Measurements from ENCODE around the gene MPP2.

The MPP2 gene

GRCh38 chr17:43913584-43913983 is 6.2 kb upstream of the MPP2 start:
- WGBS, 2 experiments (ENCODE audit: insufficient coverage in 2 of 2) = 83 to 84% methylated on average over 2 to 4 of the region's 6 CpGs

DNA sequence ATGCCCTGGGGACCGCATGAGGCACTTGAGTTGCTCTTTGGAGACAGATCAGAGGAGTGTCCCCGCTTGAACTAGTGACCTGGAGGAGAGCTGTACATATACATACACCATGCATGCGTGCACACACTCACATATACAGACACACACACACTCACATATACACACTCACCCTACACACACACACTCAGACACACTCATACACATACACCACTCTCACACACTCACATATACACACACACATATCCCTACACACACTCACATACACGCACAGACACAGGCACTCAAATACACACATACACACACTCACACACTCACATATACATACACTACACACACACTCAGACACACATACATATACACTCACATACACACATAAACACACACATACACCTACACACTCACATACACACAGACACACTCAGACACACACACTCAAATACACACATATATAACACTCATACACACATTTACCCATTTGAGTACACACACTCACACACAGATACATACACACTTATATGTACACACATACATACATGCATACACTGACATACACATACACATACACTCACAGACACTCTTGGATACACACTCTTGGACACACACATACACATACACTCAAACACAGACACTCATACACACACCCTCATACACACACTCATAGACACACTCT is 5.4 kb upstream of the MPP2 start:
- Histone ChIP-seq H3K27ac (ENCODE audit: low read depth, low read length, severe bottlenecking) (no peak overlapping the region), H3K36me3 (ENCODE audit: control insufficient read depth, insufficient read depth, low read length) (no peaks in the 10 kb centered on the region), H3K9me3 (ENCODE audit: control insufficient read depth, low read length) (no peaks in the 10 kb centered on the region), H3K4me3 (ENCODE audit: extremely low read depth, insufficient read depth, low read length, poor library complexity, severe bottlenecking) (no peak overlapping the region), H3K4me1 (ENCODE audit: control insufficient read depth, insufficient read depth, low read length, poor library complexity, severe bottlenecking) (peaks cover 2% of the 10 kb centered on the region)
- 0 to 60% methylated on average over 1 to 4 of the region's 4 CpGs for WGBS, 2 experiments (ENCODE audit: insufficient coverage in 2 of 2)

More at GRCh38 chr17:43913584-43913983, 6.2 kb upstream of the MPP2 start:
- Histone ChIP-seq H3K9me3 (ENCODE audit: control insufficient read depth, low read length) (no peaks in the 10 kb centered on the region), H3K4me1 (ENCODE audit: control insufficient read depth, insufficient read depth, low read length, poor library complexity, severe bottlenecking) (no peaks in the 10 kb centered on the region), H3K27ac (ENCODE audit: low read depth, low read length, severe bottlenecking) (no peak overlapping the region), H3K36me3 (ENCODE audit: control insufficient read depth, insufficient read depth, low read length) (no peaks in the 10 kb centered on the region), H3K4me3 (ENCODE audit: extremely low read depth, insufficient read depth, low read length, poor library complexity, severe bottlenecking) (no peak overlapping the region)

GRCh38 chr17:43911904-43912303 is 4.6 kb upstream of the MPP2 start:
- H3K36me3 ChIP-seq (ENCODE audit: control insufficient read depth, insufficient read depth, low read length) = no peaks in the 10 kb centered on the region
- no peak overlapping the region for H3K27ac ChIP-seq (ENCODE audit: low read depth, low read length, severe bottlenecking)
- H3K4me3 ChIP-seq (ENCODE audit: extremely low read depth, insufficient read depth, low read length, poor library complexity, severe bottlenecking) = no peak overlapping the region
- 89 to 90% methylated on average over 8 of the region's 8 CpGs for WGBS, 2 experiments (ENCODE audit: insufficient coverage in 2 of 2)
- no peaks in the 10 kb centered on the region for H3K9me3 ChIP-seq (ENCODE audit: control insufficient read depth, low read length)
- peaks cover 4% of the 10 kb centered on the region for H3K4me1 ChIP-seq (ENCODE audit: control insufficient read depth, insufficient read depth, low read length, poor library complexity, severe bottlenecking)

GRCh38 chr17:43909537-43910231 is 2.3 kb upstream of the MPP2 start:
- 64 to 77% methylated on average over 6 to 7 of the region's 7 CpGs for WGBS, 2 experiments (ENCODE audit: insufficient coverage in 2 of 2)
- no peak overlapping the region for H3K27ac ChIP-seq (ENCODE audit: low read depth, low read length, severe bottlenecking)
- peaks cover 13% of the 10 kb centered on the region for H3K4me1 ChIP-seq (ENCODE audit: control insufficient read depth, insufficient read depth, low read length, poor library complexity, severe bottlenecking)
- no peaks in the 10 kb centered on the region for H3K9me3 ChIP-seq (ENCODE audit: control insufficient read depth, low read length)
- H3K36me3 ChIP-seq (ENCODE audit: control insufficient read depth, insufficient read depth, low read length) = no peaks in the 10 kb centered on the region
- H3K4me3 ChIP-seq (ENCODE audit: extremely low read depth, insufficient read depth, low read length, poor library complexity, severe bottlenecking) = no peak overlapping the region

- Histone ChIP-seq H3K27ac (ENCODE audit: low read depth, low read length, severe bottlenecking) (peak overlapping the region; percentile 59), H3K9me3 (ENCODE audit: control insufficient read depth, low read length) (no peaks in the 10 kb centered on the region), H3K36me3 (ENCODE audit: control insufficient read depth, insufficient read depth, low read length) (no peaks in the 10 kb centered on the region), H3K4me3 (ENCODE audit: extremely low read depth, insufficient read depth, low read length, poor library complexity, severe bottlenecking) (peak overlapping the region; percentile 65), H3K4me1 (ENCODE audit: control insufficient read depth, insufficient read depth, low read length, poor library complexity, severe bottlenecking) (peaks cover 13% of the 10 kb centered on the region)
- 22 to 23% methylated on average over 23 to 24 of the region's 26 CpGs for WGBS, 2 experiments (ENCODE audit: insufficient coverage in 2 of 2)
These were observed 824 bp upstream of the MPP2 start for GRCh38 chr17:43907998-43908721.

- Histone ChIP-seq H3K4me3 (ENCODE audit: extremely low read depth, insufficient read depth, low read length, poor library complexity, severe bottlenecking) (peak overlapping the region; percentile 65), H3K27ac (ENCODE audit: low read depth, low read length, severe bottlenecking) (peak overlapping the region; percentile 59), H3K36me3 (ENCODE audit: control insufficient read depth, insufficient read depth, low read length) (no peaks in the 10 kb centered on the region), H3K4me1 (ENCODE audit: control insufficient read depth, insufficient read depth, low read length, poor library complexity, severe bottlenecking) (peaks cover 13% of the 10 kb centered on the region), H3K9me3 (ENCODE audit: control insufficient read depth, low read length) (no peaks in the 10 kb centered on the region)
- 0 to 2% methylated on average over 4 to 15 of the region's 29 CpGs for WGBS, 2 experiments (ENCODE audit: insufficient coverage in 2 of 2)
These were observed 348 bp downstream of the MPP2 start for GRCh38 chr17:43906951-43907424.

DNA sequence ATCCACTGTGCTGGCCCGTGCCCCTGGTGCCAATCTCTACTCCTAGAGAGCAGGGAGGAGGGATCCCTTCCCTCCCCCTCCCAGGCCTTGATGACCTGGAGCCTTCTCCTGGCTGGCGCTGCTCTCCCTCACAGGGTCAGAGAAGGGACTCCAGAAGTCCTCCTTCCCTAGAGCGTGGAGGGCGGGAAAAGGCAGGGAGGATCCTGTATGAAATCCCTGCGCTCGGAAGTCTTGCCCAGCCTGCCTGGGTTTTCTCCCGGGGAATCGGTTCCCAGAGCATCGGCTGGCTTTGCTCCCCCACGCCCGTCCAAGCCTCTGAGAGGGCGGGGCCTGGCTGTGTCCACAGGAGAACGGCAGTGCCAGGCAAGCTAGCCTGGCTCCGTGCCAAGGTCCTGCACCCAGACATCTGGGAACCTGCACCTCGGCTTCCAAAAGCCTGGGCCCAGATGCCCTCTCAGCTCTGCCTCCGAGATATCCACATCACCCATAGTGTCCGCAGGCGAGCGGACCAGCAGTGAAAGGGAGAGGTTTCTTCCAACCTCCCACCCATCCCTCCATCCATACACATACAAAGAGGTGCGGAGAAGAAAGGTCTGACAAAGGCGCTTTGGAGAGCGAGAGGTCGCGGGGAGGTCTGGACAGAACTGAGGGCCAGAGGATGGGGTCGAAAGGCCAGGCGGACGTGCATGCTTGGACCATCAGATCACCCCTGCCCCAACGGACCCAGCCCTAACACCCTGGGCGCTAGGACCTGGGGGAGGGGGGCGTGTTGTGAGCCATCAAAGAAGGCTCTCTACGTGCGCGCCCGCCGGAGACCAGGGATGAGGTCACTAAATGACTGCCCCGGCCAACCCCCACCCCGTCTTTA is 1.1 kb downstream of the MPP2 start:
- Histone ChIP-seq H3K36me3 (ENCODE audit: control insufficient read depth, insufficient read depth, low read length) (no peaks in the 10 kb centered on the region), H3K27ac (ENCODE audit: low read depth, low read length, severe bottlenecking) (peak overlapping the region; percentile 23), H3K4me3 (ENCODE audit: extremely low read depth, insufficient read depth, low read length, poor library complexity, severe bottlenecking) (peak overlapping the region; percentile 65), H3K9me3 (ENCODE audit: control insufficient read depth, low read length) (no peaks in the 10 kb centered on the region), H3K4me1 (ENCODE audit: control insufficient read depth, insufficient read depth, low read length, poor library complexity, severe bottlenecking) (peaks cover 13% of the 10 kb centered on the region)
- WGBS, 2 experiments (ENCODE audit: insufficient coverage in 2 of 2) = 3% methylated on average over 25 to 30 of the region's 37 CpGs

DNA sequence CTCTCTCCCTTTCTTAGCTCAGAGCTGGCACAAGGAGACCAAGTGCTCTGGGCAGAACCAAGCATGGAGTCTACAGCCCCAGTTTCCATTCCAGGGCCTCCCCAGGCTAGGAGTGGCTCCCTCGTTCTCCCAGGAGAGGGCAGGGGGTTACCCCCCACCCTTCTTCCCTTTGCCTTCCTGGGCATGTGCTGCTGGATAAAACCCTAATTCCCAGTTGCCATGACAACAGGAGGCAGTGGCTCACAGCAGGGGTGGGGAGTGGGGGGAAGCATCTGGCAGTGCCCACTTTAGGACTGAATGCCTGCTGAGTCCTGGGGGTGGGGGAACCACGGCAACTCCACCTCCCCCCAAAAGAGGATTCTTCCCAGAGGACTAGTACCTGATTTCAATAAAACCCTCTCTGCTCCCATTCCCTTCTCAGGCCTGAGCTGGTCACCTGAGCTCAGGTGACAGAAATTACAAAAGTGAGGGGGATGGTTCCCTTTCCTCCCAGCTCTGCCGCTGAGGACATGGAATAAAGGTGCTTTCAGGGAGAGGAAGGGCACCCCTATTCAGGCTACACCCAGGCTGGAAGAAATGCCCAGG is 1.8 kb downstream of the MPP2 start:
- Histone ChIP-seq H3K36me3 (ENCODE audit: control insufficient read depth, insufficient read depth, low read length) (no peaks in the 10 kb centered on the region), H3K4me1 (ENCODE audit: control insufficient read depth, insufficient read depth, low read length, poor library complexity, severe bottlenecking) (peaks cover 16% of the 10 kb centered on the region), H3K27ac (ENCODE audit: low read depth, low read length, severe bottlenecking) (no peak overlapping the region), H3K9me3 (ENCODE audit: control insufficient read depth, low read length) (no peaks in the 10 kb centered on the region), H3K4me3 (ENCODE audit: extremely low read depth, insufficient read depth, low read length, poor library complexity, severe bottlenecking) (no peak overlapping the region)
- 50 to 56% methylated on average over 1 to 2 of the region's 3 CpGs for WGBS, 2 experiments (ENCODE audit: insufficient coverage in 2 of 2)

- Histone ChIP-seq H3K4me1 (ENCODE audit: control insufficient read depth, insufficient read depth, low read length, poor library complexity, severe bottlenecking) (peaks cover 18% of the 10 kb centered on the region), H3K9me3 (ENCODE audit: control insufficient read depth, low read length) (no peaks in the 10 kb centered on the region), H3K36me3 (ENCODE audit: control insufficient read depth, insufficient read depth, low read length) (no peaks in the 10 kb centered on the region), H3K4me3 (ENCODE audit: extremely low read depth, insufficient read depth, low read length, poor library complexity, severe bottlenecking) (no peak overlapping the region), H3K27ac (ENCODE audit: low read depth, low read length, severe bottlenecking) (no peak overlapping the region)
- WGBS, 2 experiments (ENCODE audit: insufficient coverage in 2 of 2) = 44 to 87% methylated on average over 2 to 3 of the region's 7 CpGs
These were observed 5.3 kb downstream of the MPP2 start for GRCh38 chr17:43901861-43902589.

Measured in mesodermal cell (in vitro differentiated cells).